Gastrocnemius medialis (tissue), 4 donors: ENCODE results near the gene FAM174B. TPM values are rescaled to one million over a fixed set of nuclear protein-coding genes. Genes with fewer than 3 reads are reported as not detected.
A peak's percentile ranks its signal among the peaks of the same experiment; 100 is the strongest.

Experiments used
- ATAC-seq, 2 donors: fragments of 150-250 bp; one replicate each; pipeline ENCODE4 v1.9.1; 2016
- DNase-seq, 2 donors: peaks; one replicate each; pipeline ENCODE4 v3.0.0-alpha.2; 2019
- H3K27ac ChIP-seq, 4 donors: fragments of 200-600 bp; sonication (generic); 1 replicate in 1 of 4; 2 replicates in 3 of 4; pipeline ENCODE4 v1.5.1; 2016 to 2018; ENCODE audit warnings: mild to moderate bottlenecking in 2 of 4, moderate library complexity in 1 of 4
- H3K27me3 ChIP-seq, 3 donors: fragments of 200-600 bp; sonication (generic) in 2 of 3; 1 replicate in 1 of 3; 2 replicates in 2 of 3; pipeline versions ENCODE4 v1.5.1 to v1.6.0; 2016 to 2019; ENCODE audit warnings: mild to moderate bottlenecking in 1 of 3, moderate library complexity in 1 of 3
- H3K36me3 ChIP-seq, 2 donors: fragments of 200-600 bp; sonication (generic) in 1 of 2; one replicate each; pipeline ENCODE4 v1.5.1; 2017 to 2018
- H3K4me1 ChIP-seq, 2 donors: fragments of 200-600 bp; sonication (generic) in 1 of 2; one replicate each; pipeline ENCODE4 v1.5.1; 2016 to 2017; ENCODE audit warnings: mild to moderate bottlenecking in 2 of 2
- H3K4me3 ChIP-seq, 4 donors: fragments of 200-600 bp; sonication (generic) in 3 of 4; 1 replicate in 1 of 4; 2 replicates in 3 of 4; pipeline ENCODE4 v1.5.1; 2016 to 2019; ENCODE audit warnings: mild to moderate bottlenecking in 2 of 4
- H3K9me3 ChIP-seq, 3 donors: fragments of 200-600 bp; sonication (generic) in 2 of 3; 1 replicate in 1 of 3; 2 replicates in 2 of 3; pipeline ENCODE4 v1.5.1; 2016 to 2019
- POLR2A ChIP-seq, 2 donors: fragments of 450-650 bp; IDR thresholded peaks; one replicate each; pipeline ENCODE4 v1.6.1; 2017; ENCODE audit warnings: antibody characterized with exemption in 2 of 2, mild to moderate bottlenecking in 2 of 2, moderate library complexity in 2 of 2
- in situ Hi-C, 4 donors: fragments of 200-750 bp; cut with MboI; loops; one replicate each; pipeline versions ENCODE4 v1.15.0 to v1.8.0; 2017; ENCODE audit warnings: low sequenced_read_pairs in 4 of 4
- intact Hi-C: fragments of 100-400 bp; cut with DNase I; formaldehyde crosslinking; loops from one replicate; pipeline ENCODE4 v1.15.1; 2023; ENCODE audit warnings: low total_unique reads
- total RNA-seq, 4 donors: library from RNA; depleted of rRNA; stranded (reverse); fragments of >200 nt; gene quantifications; one replicate each; pipeline versions ENCODE4 v1.1.0 to v1.2.3, GENCODE V29; 2016
- TF ChIP-seq, protein P1 (sequence below), 5 experiments: fragments of 450-650 bp in 3 of 5; fragments of 200-600 bp in 2 of 5; sonication (generic) in 2 of 5; IDR thresholded peaks in 4 of 5; conservative IDR thresholded peaks in 1 of 5; 1 replicate in 4 of 5; 2 replicates in 1 of 5; pipeline ENCODE4 v1.5.1; 2016 to 2019; ENCODE audit warnings: antibody characterized with exemption in 5 of 5, mild to moderate bottlenecking in 3 of 5, moderate library complexity in 3 of 5

Gene FAM174B
- total RNA-seq, 4 donors from 2014 or later = 7.6 to 22.5 (median 11.6) TPM

- in situ Hi-C loops = loop anchor here in 1 of 4 donors (10.0 kb wide), 1 partner anchor 47 kb away; no protein-coding TSS in a partner anchor
- Histone ChIP-seq H3K27me3 (no peaks in the 10 kb centered on the region), H3K4me3 (no peak overlapping the region), H3K36me3 (no peaks in the 10 kb centered on the region), H3K9me3 (no peaks in the 10 kb centered on the region), H3K4me1 (peaks cover 15 to 25% of the 10 kb centered on the region in 2 donors), H3K27ac (no peak overlapping the region)
- no peak for TF ChIP-seq POLR2A (IDR thresholded peaks at IDR 0.05)
- TF ChIP-seq, protein P1, sequence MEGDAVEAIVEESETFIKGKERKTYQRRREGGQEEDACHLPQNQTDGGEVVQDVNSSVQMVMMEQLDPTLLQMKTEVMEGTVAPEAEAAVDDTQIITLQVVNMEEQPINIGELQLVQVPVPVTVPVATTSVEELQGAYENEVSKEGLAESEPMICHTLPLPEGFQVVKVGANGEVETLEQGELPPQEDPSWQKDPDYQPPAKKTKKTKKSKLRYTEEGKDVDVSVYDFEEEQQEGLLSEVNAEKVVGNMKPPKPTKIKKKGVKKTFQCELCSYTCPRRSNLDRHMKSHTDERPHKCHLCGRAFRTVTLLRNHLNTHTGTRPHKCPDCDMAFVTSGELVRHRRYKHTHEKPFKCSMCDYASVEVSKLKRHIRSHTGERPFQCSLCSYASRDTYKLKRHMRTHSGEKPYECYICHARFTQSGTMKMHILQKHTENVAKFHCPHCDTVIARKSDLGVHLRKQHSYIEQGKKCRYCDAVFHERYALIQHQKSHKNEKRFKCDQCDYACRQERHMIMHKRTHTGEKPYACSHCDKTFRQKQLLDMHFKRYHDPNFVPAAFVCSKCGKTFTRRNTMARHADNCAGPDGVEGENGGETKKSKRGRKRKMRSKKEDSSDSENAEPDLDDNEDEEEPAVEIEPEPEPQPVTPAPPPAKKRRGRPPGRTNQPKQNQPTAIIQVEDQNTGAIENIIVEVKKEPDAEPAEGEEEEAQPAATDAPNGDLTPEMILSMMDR (IDR thresholded peaks at IDR 0.05 in 4 of 5, conservative IDR thresholded peaks at IDR 0.05 in 1 of 5) = no peak
- intact Hi-C loops = no loop called here
- no peak for DNase-seq
- no peak for ATAC-seq
These were observed 6.4 kb upstream of the FAM174B start for GRCh38 chr15:92661956-92662355.

GRCh38 chr15:92661069-92661468, 5.5 kb upstream of the FAM174B start:
- Histone ChIP-seq H3K4me1 (peaks cover 13 to 16% of the 10 kb centered on the region in 2 donors), H3K9me3 (no peaks in the 10 kb centered on the region), H3K27ac (no peak overlapping the region), H3K27me3 (no peaks in the 10 kb centered on the region), H3K4me3 (no peak overlapping the region), H3K36me3 (no peaks in the 10 kb centered on the region)
- intact Hi-C loops (no loop called here), in situ Hi-C loops (loop anchor here in 1 of 4 donors (10.0 kb wide), 1 partner anchor 46 kb away; no protein-coding TSS in a partner anchor)
- ATAC-seq (no peak), DNase-seq (no peak)
- no peak for TF ChIP-seq POLR2A (IDR thresholded peaks at IDR 0.05)
- TF ChIP-seq, protein P1 (IDR thresholded peaks at IDR 0.05 in 4 of 5, conservative IDR thresholded peaks at IDR 0.05 in 1 of 5) = no peak

DNA sequence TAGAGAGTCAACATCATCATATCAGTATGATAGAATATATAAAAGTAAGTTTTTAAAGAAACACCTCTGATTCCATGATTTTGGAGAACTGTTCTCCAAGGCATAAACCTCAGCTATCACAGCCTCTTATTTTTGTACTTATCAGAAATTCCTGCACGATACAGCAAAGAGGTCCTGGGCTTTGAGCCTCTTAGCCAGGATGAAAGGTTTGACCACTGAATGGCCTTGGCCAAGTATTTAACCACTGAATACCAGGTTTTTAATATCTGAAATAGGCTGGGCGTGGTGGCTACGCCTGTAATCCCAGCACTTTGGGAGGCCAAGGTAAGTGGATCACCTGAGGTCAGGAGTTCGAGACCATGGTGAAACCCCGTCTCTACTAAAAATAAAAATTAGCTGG, 1.9 kb upstream of the FAM174B start:
- Histone ChIP-seq H3K4me1 (peaks cover 0 to 4% of the 10 kb centered on the region in 2 donors), H3K27ac (no peak overlapping the region), H3K36me3 (no peaks in the 10 kb centered on the region), H3K4me3 (no peak overlapping the region), H3K9me3 (no peaks in the 10 kb centered on the region), H3K27me3 (no peaks in the 10 kb centered on the region)
- intact Hi-C loops (no loop called here), in situ Hi-C loops (no loop called here)
- TF ChIP-seq, protein P1 (IDR thresholded peaks at IDR 0.05 in 4 of 5, conservative IDR thresholded peaks at IDR 0.05 in 1 of 5) = no peak
- no peak for TF ChIP-seq POLR2A (IDR thresholded peaks at IDR 0.05)
- ATAC-seq = no peak
- no peak for DNase-seq

- no peak for TF ChIP-seq POLR2A (IDR thresholded peaks at IDR 0.05)
- TF ChIP-seq, protein P1 (IDR thresholded peaks at IDR 0.05 in 4 of 5, conservative IDR thresholded peaks at IDR 0.05 in 1 of 5) = no peak
- intact Hi-C loops (no loop called here), in situ Hi-C loops (no loop called here)
- Histone ChIP-seq H3K4me3 (peak overlapping the region; percentile 55 to 65 (median 62)), H3K4me1 (peaks cover 0 to 4% of the 10 kb centered on the region in 2 donors), H3K9me3 (no peaks in the 10 kb centered on the region), H3K27ac (peak overlapping the region; percentile 40 to 79 (median 54)), H3K27me3 (no peaks in the 10 kb centered on the region), H3K36me3 (no peaks in the 10 kb centered on the region)
- DNase-seq (no peak), ATAC-seq (peak; percentile 24 to 26)
These were observed 514 bp upstream of the FAM174B start for GRCh38 chr15:92656089-92656488.

- in situ Hi-C loops = no loop called here
- Histone ChIP-seq H3K36me3 (no peaks in the 10 kb centered on the region), H3K9me3 (no peaks in the 10 kb centered on the region), H3K27me3 (no peaks in the 10 kb centered on the region), H3K4me1 (peaks cover 0 to 4% of the 10 kb centered on the region in 2 donors), H3K4me3 (peak overlapping the region; percentile 55 to 65 (median 62)), H3K27ac (peak overlapping the region in 3 of 4 donors; percentile 23 to 79 (median 60))
- DNase-seq = no peak
- TF ChIP-seq, protein P1 (IDR thresholded peaks at IDR 0.05 in 4 of 5, conservative IDR thresholded peaks at IDR 0.05 in 1 of 5) = no peak
- TF ChIP-seq POLR2A (IDR thresholded peaks at IDR 0.05) = no peak
- ATAC-seq = no peak
- intact Hi-C loops = loop anchor here (2.0 kb wide), 1 partner anchor 30 kb away; no protein-coding TSS in a partner anchor
These were observed 913 bp downstream of the FAM174B start for GRCh38 chr15:92654662-92655061.
